HG02678 (cell line): ENCODE results near the gene STAC2.

Experiments
- ATAC-seq: cut with Tn5 transposase; IDR thresholded peaks from one replicate; pipeline ENCODE4 v1.9.1; 2021; ENCODE audit warnings: mild to moderate bottlenecking, moderate library complexity; ENCODE audit not compliant: unreplicated experiment

STAC2 gene

GRCh38 chr17:39235555-39236449 lies 10.1 kb upstream of the STAC2 start:
- ATAC-seq, result no peak

DNA sequence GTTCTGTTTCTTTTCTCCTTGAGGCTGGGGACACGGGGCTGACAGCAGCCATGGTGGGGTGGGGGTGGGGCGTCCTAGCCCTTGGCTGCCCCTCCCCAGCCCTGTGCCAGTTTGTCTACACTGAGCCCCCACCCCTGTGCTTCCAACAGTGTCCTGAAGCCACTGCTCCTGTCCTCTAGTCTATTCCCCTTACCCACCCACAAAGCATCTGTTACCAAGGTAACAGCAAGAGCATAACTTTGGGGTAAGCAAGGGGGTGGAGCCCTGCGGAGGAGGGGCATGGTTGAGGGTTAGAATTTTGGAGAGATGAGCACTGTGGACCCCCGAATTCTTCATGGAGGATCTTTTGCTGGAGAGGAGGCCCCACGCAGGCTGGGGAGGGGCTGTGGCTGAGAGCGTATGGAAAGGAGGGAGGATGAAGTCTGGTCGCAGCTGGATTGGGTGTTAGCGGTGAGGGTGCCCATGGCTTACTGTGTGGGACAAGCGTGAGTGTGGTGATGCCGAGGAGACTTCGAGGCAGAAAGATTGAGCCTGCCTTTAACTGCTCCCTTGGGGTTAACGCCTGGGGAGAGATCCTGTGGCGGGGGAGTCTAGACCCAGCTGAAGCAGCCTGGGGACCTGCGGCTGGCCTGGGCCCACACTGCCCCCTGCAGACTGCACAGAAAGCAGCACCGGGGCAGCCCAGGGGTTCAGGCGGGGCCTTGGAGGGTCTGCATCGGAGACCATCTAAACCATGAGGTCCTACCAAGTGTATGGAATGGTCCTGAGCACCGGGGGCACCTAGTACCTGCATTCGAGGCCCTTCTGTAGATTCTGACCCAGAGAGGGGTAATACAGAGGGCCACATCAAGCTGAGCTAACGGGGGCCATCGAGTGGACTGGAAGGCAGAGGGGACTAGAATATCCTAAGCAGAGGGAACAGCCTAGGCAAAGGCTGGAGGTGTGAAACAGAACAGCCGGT lies 6.1 kb upstream of the STAC2 start:
- no peak for ATAC-seq

GRCh38 chr17:39231091-39231561 lies 5.4 kb upstream of the STAC2 start:
- no peak for ATAC-seq

DNA sequence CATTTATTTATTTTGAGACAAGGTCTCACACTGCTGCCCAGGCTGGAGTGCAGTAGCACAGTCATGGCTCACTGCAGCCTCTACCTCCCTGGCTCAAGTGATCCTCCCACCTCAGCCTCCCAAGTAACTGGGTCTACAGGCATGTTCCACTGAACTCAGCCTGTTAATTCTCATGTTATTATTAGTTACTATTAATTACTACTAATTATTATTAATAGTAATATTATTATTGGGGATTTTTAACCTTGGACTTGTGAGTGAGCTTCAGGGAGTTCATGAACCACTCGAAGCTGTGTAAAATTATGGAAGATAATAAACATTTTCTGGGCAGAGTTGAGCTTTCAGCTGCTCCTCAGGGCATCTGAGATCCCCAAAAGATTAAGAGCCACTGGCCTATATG lies 4.6 kb upstream of the STAC2 start:
- ATAC-seq, result no peak

DNA sequence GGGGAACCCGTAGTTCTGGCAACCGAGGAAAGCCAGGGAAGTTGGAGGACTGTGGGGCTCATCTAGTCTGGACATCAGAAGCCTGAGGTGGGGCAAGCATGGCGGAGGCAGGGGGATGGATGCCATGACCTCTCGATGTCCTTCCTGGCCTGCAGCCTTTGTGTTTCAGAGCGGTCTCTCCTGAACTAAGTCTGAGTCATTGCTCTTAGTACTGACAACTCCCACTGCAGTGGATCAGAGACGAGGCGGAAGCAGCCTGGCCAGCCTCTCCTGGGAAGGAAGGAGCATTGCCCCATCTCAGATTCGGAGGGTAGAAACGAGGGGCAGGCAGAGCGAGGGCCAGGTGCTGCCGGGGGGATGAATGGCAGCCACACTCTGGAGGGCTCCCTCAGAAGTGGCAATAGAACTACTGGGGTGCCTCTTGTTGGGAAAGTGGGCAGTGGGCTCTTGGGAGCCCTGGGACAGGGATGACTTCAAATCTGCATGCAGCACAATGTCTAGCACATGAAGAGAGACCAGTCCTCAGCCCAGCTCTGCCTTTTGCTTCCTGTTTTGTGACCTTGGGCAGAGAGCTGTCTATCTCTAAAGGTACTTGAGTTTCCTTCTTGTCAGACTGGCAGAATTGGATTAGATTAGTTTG lies 3.6 kb upstream of the STAC2 start:
- ATAC-seq, result no peak

DNA sequence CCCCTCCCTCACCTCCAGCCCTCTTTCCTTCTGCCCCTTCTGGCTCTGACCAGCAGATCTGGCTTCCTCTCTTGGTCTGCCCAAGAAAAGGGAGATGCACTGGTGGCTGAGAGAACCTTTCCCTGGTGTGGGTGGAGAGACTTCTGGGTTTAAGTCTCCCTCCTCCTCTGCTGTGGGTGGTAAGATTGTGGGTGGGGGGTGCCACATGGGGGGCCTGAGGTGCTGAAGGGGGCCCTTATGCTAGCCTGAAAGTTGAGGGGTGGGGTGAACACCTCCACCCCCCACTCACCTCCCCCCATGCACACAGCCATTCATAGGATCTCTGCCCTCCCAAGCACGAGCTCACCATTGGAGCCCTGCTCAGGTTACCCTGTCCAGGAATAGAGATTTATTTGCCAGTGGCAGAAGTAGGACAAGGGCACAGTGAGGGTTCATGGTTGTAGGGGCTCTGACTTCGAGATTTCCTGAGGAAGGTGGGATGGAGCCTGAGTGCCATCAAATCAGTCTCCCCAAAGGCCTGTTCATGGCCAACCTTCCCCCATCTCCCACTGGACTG lies 1.7 kb upstream of the STAC2 start:
- ATAC-seq, result no peak

DNA sequence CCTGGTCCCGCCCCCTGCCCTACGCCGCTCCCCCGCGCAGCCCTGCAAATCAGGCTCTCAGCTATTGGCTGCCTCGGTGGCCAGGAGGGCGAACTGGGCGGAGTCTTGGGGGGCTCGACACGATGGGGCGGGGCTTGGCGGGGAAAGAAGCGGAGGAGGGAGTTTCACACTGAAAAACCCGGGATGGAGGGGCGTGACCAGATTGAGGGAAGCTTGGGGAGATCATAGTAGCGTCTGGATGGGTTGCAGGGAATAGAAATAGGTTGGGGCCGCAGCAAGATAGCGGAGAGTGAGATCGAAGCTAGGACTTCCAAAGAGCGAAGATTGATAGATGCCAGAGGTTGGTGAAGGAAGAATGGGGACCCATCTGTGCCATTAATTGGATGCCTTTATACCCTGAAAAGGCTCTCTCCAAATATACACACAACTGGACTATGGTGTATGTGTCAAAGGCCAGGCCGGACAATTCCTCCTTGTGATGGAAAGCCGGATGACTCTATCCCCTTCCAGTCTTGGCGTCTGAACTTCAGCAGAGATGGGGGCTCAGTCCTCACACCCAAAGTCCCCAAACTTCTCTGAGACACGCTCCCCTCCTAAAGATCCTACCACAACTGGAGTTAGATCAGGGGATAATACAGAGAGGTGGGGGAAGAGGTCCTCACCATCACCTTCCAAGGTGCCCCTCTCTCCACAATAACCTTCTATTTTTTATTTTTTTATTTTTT lies 376 bp upstream of the STAC2 start:
- ATAC-seq, result no peak

DNA sequence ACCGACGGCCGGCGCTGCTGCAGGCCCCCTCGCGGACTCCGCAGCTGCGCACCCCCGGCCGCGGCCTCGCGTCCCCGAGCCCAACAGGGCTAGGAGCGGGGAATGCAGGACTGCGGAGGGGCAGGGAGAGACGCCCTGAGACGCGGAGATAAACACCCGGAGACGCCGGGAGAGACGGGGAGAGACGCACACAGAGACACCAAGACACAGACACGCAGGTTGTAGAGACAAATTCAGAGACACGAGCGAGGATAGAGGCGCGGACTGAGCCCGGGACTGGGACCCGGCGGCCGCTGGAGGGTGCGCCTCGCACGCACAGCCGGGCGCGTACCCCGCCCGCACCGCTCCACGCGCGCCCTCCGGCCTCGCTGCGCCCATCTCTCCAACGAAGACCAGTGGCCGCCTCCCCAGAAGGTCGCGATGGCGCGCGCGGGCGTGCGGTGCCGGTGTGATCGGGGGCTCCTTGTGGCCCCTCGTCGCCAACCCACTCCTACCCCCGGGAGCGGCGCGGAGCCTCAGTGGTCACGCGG lies 902 bp downstream of the STAC2 start:
- no peak for ATAC-seq

DNA sequence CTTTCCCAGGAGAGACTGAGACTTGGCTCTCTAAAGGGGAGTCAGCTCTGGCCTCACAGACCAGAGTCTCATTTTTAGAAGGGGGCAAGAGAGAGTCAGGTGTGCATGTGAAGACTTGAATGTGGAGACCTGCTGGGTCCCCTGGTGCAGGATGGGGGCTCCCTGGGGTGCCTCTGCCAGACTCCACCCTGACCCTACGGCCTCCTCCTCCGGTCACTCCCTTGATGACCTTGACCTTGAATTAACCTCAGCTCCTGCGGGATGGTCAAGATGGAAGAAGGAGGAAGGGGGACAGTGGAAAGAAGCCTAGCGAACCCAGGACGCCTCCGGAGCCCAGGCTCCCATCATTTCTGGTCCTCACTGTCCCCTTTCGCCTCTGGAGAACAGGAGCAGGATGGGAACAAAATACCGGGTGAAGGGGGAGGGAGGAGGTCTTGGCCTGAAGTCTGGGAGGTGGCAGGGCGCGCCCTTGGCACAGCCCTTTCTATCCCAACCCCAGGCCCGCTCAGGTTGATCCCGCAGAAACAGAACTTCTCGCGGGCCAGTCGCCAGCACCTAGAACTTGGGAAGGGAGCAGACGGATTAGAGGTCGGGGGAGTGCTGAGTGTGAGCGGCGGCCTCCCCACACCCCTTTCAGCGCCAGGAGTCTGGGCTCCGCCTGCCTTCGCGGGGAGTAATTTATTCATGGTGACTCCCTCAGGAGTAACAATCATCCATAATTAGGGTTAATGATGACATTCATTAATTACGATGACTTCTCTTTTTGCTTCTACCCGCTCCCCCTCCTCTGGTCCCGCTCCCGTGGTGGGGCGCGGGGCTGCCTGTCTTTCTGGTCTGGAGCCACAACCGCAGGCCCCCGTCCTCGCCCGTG lies 1.6 kb downstream of the STAC2 start:
- no peak for ATAC-seq

GRCh38 chr17:39222866-39223834 lies 2.6 kb downstream of the STAC2 start:
- no peak for ATAC-seq

DNA sequence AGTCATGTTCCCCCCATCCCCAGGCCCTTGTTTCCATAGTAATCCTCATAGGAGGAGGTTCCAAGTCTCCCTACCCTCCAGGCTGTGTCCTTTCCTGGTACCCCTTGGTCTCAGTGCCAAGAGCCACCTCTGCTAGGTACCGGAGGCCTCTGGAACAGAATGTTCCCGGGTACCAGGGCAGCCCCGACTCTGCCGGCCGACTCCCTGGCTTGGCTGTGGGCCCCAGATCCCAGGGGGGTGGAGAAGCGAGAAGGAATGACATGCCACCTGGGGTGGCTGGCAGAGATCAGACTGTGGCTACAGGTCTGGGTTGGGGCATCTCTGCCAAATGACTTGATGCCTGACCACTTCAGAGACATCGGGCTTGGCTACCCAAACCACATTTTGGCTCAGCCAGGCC lies 3.6 kb downstream of the STAC2 start:
- no peak for ATAC-seq

- no peak for ATAC-seq
These were observed 4.2 kb downstream of the STAC2 start for GRCh38 chr17:39221572-39221971.

- ATAC-seq, result no peak
These were observed 6.0 kb downstream of the STAC2 start for GRCh38 chr17:39219647-39220154.

- ATAC-seq, result no peak
These were observed 6.8 kb downstream of the STAC2 start for GRCh38 chr17:39218906-39219305.

DNA sequence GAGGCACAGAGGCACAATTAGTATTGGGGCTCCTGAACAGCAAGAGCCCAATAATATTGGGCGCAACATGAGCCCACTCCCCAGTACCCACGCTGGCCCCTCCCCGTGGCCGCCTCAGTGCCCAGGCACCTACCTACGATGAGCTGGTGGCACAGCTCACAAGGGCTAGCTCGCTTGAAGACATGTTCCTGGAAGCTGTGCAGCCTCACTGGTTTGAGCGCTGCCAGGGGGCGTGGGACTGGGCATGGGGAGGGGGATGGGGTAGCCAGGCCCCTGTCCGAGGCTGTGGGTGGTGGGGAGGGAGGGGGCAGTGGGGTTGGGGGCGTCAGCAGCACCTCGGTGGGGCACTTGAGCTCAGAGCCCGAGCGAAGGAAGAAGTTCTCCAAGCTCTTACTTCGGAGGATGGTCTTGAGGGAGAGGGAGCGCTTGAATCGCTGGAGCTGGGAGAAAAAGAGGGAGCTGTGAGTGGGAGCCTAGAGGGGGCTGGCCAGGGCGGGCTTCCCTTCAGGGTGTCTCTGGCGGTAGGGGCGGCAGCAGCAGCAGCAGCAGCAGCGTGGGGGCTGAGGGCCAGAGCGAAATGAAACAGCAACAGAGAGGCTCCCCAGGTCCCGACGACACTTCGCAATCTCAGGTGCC lies 7.9 kb downstream of the STAC2 start:
- ATAC-seq, result no peak

DNA sequence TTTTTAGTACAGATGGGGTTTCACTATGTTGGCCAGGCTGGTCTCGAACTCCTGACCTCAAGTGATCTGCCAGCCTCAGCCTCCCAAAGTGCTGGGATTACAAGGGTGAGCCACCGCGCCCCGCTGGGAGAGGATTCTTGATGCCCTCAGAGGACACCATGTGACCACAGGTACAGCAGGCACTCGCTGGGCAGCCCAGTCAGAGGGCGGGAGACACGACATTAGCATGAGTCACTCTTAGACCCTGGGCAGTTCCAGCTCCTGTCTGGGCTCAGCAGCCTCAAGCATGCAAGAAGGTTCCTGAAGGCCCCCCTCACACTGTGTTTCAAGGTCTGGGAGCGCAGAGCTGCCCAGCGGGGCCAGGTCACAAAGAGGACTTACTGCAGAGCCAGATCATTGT lies 11.9 kb downstream of the STAC2 start:
- no peak for ATAC-seq

GRCh38 chr17:39212841-39213480 lies 12.8 kb downstream of the STAC2 start:
- no peak for ATAC-seq
